ENCODE measurements around the gene RHOG.

The RHOG gene

DNA sequence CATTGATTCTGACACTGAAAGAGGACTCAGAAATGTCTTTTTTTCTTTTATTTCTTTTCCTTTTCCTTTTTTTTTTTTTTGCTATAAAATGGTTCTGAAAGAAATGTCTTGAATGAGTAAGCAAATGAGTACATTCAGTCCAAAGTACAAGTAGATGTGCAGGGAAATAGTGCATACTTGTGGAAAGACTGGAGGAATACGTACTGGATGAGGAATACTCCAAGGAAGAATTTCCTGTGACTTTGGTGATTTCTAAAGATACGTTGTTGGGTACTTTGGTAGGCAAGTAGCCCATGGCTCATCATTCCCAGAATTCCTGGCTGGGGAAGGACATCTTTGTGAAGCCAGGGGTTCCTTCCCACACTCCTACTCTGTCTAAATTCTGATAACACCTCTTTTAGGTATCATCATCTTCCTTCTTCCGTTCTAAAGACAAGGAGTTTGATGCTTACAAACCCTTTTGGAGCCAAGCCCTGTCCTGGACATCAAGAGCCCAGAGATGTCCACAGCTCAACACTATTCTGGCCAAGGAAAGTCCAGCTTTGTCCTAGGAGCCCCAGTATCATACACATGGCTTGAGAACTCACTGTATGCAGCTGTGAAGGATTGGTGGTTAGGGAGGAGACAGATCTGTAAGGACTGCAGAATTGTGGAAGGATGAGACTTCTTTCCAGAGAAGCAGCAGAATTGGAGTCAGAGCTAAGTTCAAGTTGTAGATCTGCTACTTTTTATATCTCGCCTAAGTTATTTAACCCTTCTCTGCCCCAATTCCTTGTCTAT lies 38.6 kb downstream of the RHOG start:
- peak; percentile 79 for DNase-seq (ENCODE audit: low read depth)
- H3K4me3 ChIP-seq (ENCODE audit: control insufficient read depth, low read depth, low read length), result no peak overlapping the region
- TF ChIP-seq, protein P1, sequence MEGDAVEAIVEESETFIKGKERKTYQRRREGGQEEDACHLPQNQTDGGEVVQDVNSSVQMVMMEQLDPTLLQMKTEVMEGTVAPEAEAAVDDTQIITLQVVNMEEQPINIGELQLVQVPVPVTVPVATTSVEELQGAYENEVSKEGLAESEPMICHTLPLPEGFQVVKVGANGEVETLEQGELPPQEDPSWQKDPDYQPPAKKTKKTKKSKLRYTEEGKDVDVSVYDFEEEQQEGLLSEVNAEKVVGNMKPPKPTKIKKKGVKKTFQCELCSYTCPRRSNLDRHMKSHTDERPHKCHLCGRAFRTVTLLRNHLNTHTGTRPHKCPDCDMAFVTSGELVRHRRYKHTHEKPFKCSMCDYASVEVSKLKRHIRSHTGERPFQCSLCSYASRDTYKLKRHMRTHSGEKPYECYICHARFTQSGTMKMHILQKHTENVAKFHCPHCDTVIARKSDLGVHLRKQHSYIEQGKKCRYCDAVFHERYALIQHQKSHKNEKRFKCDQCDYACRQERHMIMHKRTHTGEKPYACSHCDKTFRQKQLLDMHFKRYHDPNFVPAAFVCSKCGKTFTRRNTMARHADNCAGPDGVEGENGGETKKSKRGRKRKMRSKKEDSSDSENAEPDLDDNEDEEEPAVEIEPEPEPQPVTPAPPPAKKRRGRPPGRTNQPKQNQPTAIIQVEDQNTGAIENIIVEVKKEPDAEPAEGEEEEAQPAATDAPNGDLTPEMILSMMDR (conservative IDR thresholded peaks at IDR 0.05; ENCODE audit: control insufficient read depth, insufficient read depth, low read depth, low read length), result no peak

DNA sequence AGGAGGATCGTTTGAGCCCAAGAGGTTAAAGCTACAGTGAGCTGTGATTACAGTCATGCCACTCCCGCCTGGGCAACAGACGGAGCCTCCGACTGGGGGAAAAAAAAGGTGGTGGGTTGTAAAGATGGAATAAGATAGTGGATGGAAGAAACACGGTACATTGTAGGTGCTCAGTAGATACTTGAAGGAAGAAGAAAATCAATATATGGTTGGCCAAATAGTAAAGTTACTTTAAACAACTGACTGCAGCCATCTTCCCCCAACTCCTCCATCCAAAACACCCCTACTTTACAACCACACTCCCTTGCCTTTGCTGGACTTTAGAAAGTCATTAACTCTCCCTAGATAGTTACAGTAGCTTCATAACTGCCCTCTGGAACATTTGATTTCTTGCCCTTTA lies 40.9 kb downstream of the RHOG start:
- H3K4me3 ChIP-seq (ENCODE audit: control insufficient read depth, low read depth, low read length), result no peak overlapping the region
- TF ChIP-seq, protein P1 (conservative IDR thresholded peaks at IDR 0.05; ENCODE audit: control insufficient read depth, insufficient read depth, low read depth, low read length), result no peak
- DNase-seq (ENCODE audit: low read depth), result no peak

DNA sequence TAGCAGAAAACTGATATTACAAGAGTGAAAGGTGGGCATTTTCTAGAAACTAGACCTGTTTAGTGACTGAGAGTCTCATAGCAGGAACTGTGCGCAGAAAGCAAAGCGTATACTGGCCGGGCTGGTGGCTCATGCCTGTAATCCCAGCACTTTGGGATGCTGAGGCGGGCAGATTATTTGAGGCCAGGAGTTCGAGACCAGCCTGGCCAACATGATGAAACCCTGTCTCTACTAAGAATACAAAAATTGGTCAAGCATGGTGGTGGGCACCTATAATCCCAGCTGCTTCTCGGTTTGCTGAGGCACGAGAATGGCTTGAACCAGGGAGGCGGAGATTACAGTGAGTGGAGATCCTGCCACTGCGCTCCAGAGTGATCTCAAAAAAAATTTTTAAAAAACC lies 41.6 kb downstream of the RHOG start:
- TF ChIP-seq, protein P1 (conservative IDR thresholded peaks at IDR 0.05; ENCODE audit: control insufficient read depth, insufficient read depth, low read depth, low read length), result no peak
- no peak overlapping the region for H3K4me3 ChIP-seq (ENCODE audit: control insufficient read depth, low read depth, low read length)
- DNase-seq (ENCODE audit: low read depth), result no peak

DNA sequence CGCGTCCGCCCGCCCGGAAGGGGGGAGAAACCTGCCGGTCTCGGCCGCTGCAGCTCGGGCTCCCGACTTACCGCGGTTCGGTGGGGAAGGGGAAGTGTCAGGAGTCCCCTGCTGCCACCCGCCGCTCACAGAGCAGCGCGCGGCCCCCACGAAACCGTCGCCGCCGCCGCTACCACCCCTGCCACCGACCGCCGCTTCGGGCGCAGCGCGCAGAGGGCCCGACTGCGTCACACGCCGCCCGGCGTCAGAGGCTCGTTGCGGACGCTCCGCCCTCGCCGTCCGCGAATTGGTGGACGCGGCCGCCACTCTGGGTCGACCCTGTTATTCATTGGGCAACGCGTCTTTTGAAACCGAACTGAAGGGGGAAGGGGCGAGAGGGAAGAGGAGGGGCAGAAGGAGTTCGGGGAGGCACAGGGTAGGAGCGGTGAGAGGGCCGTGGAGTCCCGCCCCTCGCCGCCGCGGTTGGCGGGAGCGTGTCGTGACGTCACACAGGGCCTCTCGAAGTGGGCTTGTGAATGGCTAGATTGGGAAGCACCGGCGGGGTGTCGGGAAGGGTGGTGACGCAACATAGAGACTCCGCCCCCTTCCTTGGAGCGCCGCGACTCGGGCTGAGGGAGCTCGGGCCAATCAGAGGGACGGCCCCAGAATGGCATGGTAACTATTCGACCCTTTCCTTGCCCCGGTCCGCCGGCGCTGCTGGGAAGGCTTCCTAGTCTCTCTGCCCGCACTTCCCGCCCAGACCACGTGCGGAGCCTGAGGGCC lies 43.2 kb downstream of the RHOG start, which contains the start of gene NUP98:
NUP98 (minus strand) TSS at position 226 of the 762 bp plus-strand sequence. CDS start 15,437 bp downstream, outside the sequence.
- H3K4me3 ChIP-seq (ENCODE audit: control insufficient read depth, low read depth, low read length), result peak within 1 kb of the TSS; percentile 95
- DNase-seq (ENCODE audit: low read depth), result peak; percentile 99
- TF ChIP-seq, protein P1 (conservative IDR thresholded peaks at IDR 0.05; ENCODE audit: control insufficient read depth, insufficient read depth, low read depth, low read length), result no peak

DNA sequence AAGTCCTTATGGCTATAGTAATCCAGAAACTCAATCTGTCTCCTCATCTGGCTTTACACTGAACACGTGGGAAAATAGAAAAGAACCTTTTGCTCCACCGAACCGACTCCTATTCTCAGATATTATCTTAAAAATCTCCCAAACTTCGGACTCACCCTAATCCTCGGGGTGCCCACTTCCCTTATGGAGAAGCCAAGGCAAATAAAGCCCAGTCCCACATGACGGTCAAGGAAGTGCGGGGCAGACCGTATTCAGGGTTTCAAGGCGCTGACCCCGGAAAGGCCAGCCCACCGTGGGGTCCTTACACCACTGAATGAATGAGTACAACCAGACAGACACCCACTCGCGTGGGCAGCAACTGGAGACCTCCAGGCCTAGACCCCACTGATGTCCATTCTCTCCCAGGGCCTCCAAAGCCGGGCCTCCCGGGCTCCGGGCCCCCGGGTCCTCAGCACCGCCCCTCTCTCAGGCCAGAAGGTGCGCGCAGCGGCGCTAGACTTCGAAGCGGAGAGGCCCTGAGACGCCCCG lies 43.9 kb downstream of the RHOG start:
- peak; percentile 30 for DNase-seq (ENCODE audit: low read depth)
- TF ChIP-seq, protein P1 (conservative IDR thresholded peaks at IDR 0.05; ENCODE audit: control insufficient read depth, insufficient read depth, low read depth, low read length), result no peak
- H3K4me3 ChIP-seq (ENCODE audit: control insufficient read depth, low read depth, low read length), result peak overlapping the region; percentile 95

DNA sequence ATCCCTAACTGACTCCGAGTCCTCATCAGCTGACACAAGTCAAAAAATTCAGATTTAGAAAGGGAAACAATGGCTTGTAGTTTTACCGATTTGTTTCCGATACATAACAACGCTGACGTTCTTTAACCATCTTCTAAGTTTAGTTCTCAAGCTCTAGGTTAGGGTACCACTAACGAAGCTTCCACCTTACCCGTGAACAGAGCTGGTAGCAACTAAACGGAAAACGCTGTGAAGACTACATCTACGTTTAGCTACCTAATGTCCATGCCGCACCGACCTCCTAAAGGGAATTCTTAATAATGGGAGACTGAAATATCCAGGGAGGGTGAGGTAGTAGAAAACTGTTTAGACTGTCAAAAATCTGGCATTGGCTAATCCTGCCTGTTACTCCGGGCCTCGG lies 44.4 kb downstream of the RHOG start:
- TF ChIP-seq, protein P1 (conservative IDR thresholded peaks at IDR 0.05; ENCODE audit: control insufficient read depth, insufficient read depth, low read depth, low read length), result no peak
- H3K4me3 ChIP-seq (ENCODE audit: control insufficient read depth, low read depth, low read length), result peak overlapping the region; percentile 95
- DNase-seq (ENCODE audit: low read depth), result no peak

Data from fibroblast of mammary gland (primary cell).